Smooth muscle cell (in vitro differentiated cells): ENCODE measurements around the gene CCDC187. TPM values are rescaled to one million over a fixed set of nuclear protein-coding genes. Genes with fewer than 3 reads are reported as not detected.

Source experiments
- DNase-seq: peaks from one replicate; lab custom pipeline; 2025; ENCODE audit not compliant: unreplicated experiment; lab: John Stamatoyannopoulos, UW
- H2AFZ ChIP-seq: fragments of 200-600 bp; sonication (generic); 2 replicates; pipeline ENCODE4 v1.6.0; 2016; ENCODE audit warnings: antibody characterized with exemption, low read depth, mild to moderate bottlenecking
- H3F3A ChIP-seq: fragments of 200-600 bp; sonication (generic); 2 replicates; pipeline ENCODE4 v1.6.0; 2017; ENCODE audit warnings: antibody characterized with exemption, low read depth
- H3K27ac ChIP-seq: fragments of 200-600 bp; sonication (generic); 2 replicates; pipeline ENCODE4 v1.5.1; 2016; ENCODE audit warnings: low read depth, mild to moderate bottlenecking
- H3K27me3 ChIP-seq: fragments of 200-600 bp; sonication (generic); 2 replicates; pipeline ENCODE4 v1.6.1; 2016; ENCODE audit warnings: low read depth, mild to moderate bottlenecking
- H3K36me3 ChIP-seq: fragments of 200-600 bp; sonication (generic); 2 replicates; pipeline ENCODE4 v1.5.1; 2016; ENCODE audit warnings: low read depth
- H3K4me1 ChIP-seq: fragments of 200-600 bp; sonication (generic); 2 replicates; pipeline ENCODE4 v1.5.1; 2016; ENCODE audit warnings: low read depth
- H3K4me2 ChIP-seq: fragments of 200-600 bp; sonication (generic); 2 replicates; pipeline ENCODE4 v1.6.0; 2016; ENCODE audit warnings: mild to moderate bottlenecking
- H3K4me3 ChIP-seq: fragments of 200-600 bp; sonication (generic); 2 replicates; pipeline ENCODE4 v1.5.1; 2016; ENCODE audit warnings: mild to moderate bottlenecking
- H3K79me2 ChIP-seq: fragments of 200-600 bp; sonication (generic); 2 replicates; pipeline ENCODE4 v1.6.0; 2016; ENCODE audit warnings: low read depth, mild to moderate bottlenecking
- H3K9ac ChIP-seq: fragments of 200-600 bp; sonication (generic); 2 replicates; pipeline ENCODE4 v1.6.0; 2016; ENCODE audit warnings: low read depth
- H3K9me3 ChIP-seq: fragments of 200-600 bp; sonication (generic); replicated peaks from 2 replicates; pipeline ENCODE4 v1.5.1; 2016; ENCODE audit warnings: low read depth
- H4K20me1 ChIP-seq: fragments of 200-600 bp; sonication (generic); 2 replicates; pipeline ENCODE4 v1.6.0; 2016; ENCODE audit warnings: low read depth
- CTCF ChIP-seq: fragments of 200-600 bp; sonication (generic); IDR thresholded peaks from 2 replicates; pipeline ENCODE4 v1.5.1; 2017; ENCODE audit warnings: borderline replicate concordance, mild to moderate bottlenecking, antibody characterized with exemption; ENCODE audit not compliant: insufficient read depth, poor library complexity, severe bottlenecking
- WGBS: methylation state at CpG from one replicate; pipeline ENCODE4 v1.1.7; 2016; ENCODE audit warnings: low lambda C conversion rate; 5-methylcytosine and 5-hydroxymethylcytosine counted together
- polyA plus RNA-seq: library from polyadenylated mRNA; unstranded; fragments of >200 nt; fragmentation: Nextera tagmentation; extraction: Ambion mirVana; gene quantifications from 2 replicates; pipeline ENCODE4 v1.2.1, GENCODE V29; 2016
- total RNA-seq: library from RNA; depleted of rRNA; stranded (reverse); fragments of >200 nt; gene quantifications from 2 replicates; pipeline ENCODE4 v1.2.3, GENCODE V29; 2014

CCDC187 gene
- total and polyA plus RNA-seq, 2 experiments from 2014 or later, result 0.10 TPM; not detected in 1

- WGBS, result 90% methylated on average over 46 of the region's 46 CpGs
- Histone ChIP-seq H3K36me3 (no peaks in the 10 kb centered on the region), H3K9ac (no peak overlapping the region), H3F3A (peaks cover 2% of the 10 kb centered on the region), H4K20me1 (peaks cover 89% of the 10 kb centered on the region), H3K4me1 (peaks cover 16% of the 10 kb centered on the region), H3K27ac (no peak overlapping the region), H3K79me2 (peaks cover 54% of the 10 kb centered on the region), H3K4me2 (no peak overlapping the region), H3K27me3 (no peaks in the 10 kb centered on the region), H2AFZ (no peak overlapping the region), H3K9me3 (no peaks in the 10 kb centered on the region), H3K4me3 (no peak overlapping the region)
- no peak for DNase-seq
- TF ChIP-seq CTCF, result no peak
Measured at GRCh38 chr9:136331556-136332481, 27.9 kb upstream of the CCDC187 start.

GRCh38 chr9:136331030-136331429 lies 27.1 kb upstream of the CCDC187 start:
- no peak overlapping the region for H3K9ac ChIP-seq

GRCh38 chr9:136330406-136330990 lies 26.6 kb upstream of the CCDC187 start:
- DNase-seq, result no peak
- H4K20me1 ChIP-seq, result peaks cover 76% of the 10 kb centered on the region
- H3K79me2 ChIP-seq, result peaks cover 54% of the 10 kb centered on the region
- peaks cover 27% of the 10 kb centered on the region for H3K4me1 ChIP-seq
- no peaks in the 10 kb centered on the region for H3K27me3 ChIP-seq
- H3K36me3 ChIP-seq, result no peaks in the 10 kb centered on the region
- no peak overlapping the region for H3K4me3 ChIP-seq
- peaks cover 6% of the 10 kb centered on the region for H3F3A ChIP-seq
- 94% methylated on average over 14 of the region's 14 CpGs for WGBS
- no peaks in the 10 kb centered on the region for H3K9me3 ChIP-seq
- no peak overlapping the region for H3K4me2 ChIP-seq
- no peak for TF ChIP-seq CTCF
- H3K27ac ChIP-seq, result no peak overlapping the region
- H2AFZ ChIP-seq, result no peak overlapping the region
- no peak overlapping the region for H3K9ac ChIP-seq

More at GRCh38 chr9:136331030-136331429, 27.1 kb upstream of the CCDC187 start:
- H3K79me2 ChIP-seq, result peaks cover 54% of the 10 kb centered on the region
- no peak overlapping the region for H3K27ac ChIP-seq
- H3K27me3 ChIP-seq, result no peaks in the 10 kb centered on the region
- no peaks in the 10 kb centered on the region for H3K36me3 ChIP-seq
- H3K4me3 ChIP-seq, result no peak overlapping the region
- no peak overlapping the region for H3K4me2 ChIP-seq
- WGBS, result 96% methylated on average over 15 of the region's 15 CpGs
- peaks cover 82% of the 10 kb centered on the region for H4K20me1 ChIP-seq
- no peak overlapping the region for H2AFZ ChIP-seq
- no peak for DNase-seq
- peaks cover 6% of the 10 kb centered on the region for H3F3A ChIP-seq
- TF ChIP-seq CTCF, result no peak
- peaks cover 24% of the 10 kb centered on the region for H3K4me1 ChIP-seq
- H3K9me3 ChIP-seq, result no peaks in the 10 kb centered on the region
